H9 (cell line): ENCODE measurements around the gene DNAAF2. TPM values are rescaled to one million over a fixed set of nuclear protein-coding genes. Genes with fewer than 3 reads are reported as not detected.

Source experiments
- DNase-seq: peaks from one replicate; pipeline ENCODE4 v3.0.0-alpha.2; 2017
- H2AFZ ChIP-seq: one replicate; pipeline ENCODE4 v1.6.1; 2013; ENCODE audit warnings: mild to moderate bottlenecking, low read length, control low read depth, moderate library complexity
- H2AK5ac ChIP-seq: 2 replicates; pipeline ENCODE4 v1.6.1; 2013; ENCODE audit warnings: low read length, control low read depth, mixed read lengths; ENCODE audit not compliant: insufficient read length
- H2BK120ac ChIP-seq: one replicate; pipeline ENCODE4 v1.6.1; 2013; ENCODE audit warnings: low read depth, mild to moderate bottlenecking, low read length, control low read depth, inconsistent platforms; ENCODE audit not compliant: poor library complexity, severe bottlenecking
- H2BK12ac ChIP-seq: 2 replicates; pipeline ENCODE4 v1.6.1; 2013; ENCODE audit warnings: low read length, control low read depth, mixed read lengths, low read depth; ENCODE audit not compliant: insufficient read length
- H2BK15ac ChIP-seq: 2 replicates; pipeline ENCODE4 v1.6.1; 2013; ENCODE audit warnings: low read depth, low read length, control low read depth
- H2BK20ac ChIP-seq: one replicate; pipeline ENCODE4 v1.6.1; 2013; ENCODE audit warnings: low read depth, mild to moderate bottlenecking, low read length, control low read depth, inconsistent platforms; ENCODE audit not compliant: poor library complexity, severe bottlenecking
- H2BK5ac ChIP-seq: 2 replicates; pipeline ENCODE4 v1.6.1; 2013; ENCODE audit warnings: low read length, control low read depth, mixed read lengths; ENCODE audit not compliant: insufficient read length
- H3K14ac ChIP-seq: 2 replicates; pipeline ENCODE4 v1.6.1; 2013; ENCODE audit warnings: low read length, control low read depth; ENCODE audit not compliant: insufficient read depth
- H3K18ac ChIP-seq: 2 replicates; pipeline ENCODE4 v1.6.1; 2013; ENCODE audit warnings: low read depth, mild to moderate bottlenecking, mixed read lengths, low read length, control low read depth; ENCODE audit not compliant: insufficient read length
- H3K23ac ChIP-seq: 2 replicates; pipeline ENCODE4 v1.6.1; 2013; ENCODE audit warnings: low read length, control low read depth, mixed read lengths, low read depth; ENCODE audit not compliant: insufficient read length
- H3K23me2 ChIP-seq: 2 replicates; pipeline ENCODE4 v1.6.1; 2013; ENCODE audit warnings: low read depth, mild to moderate bottlenecking, mixed read lengths, low read length, control low read depth; ENCODE audit not compliant: insufficient read length, poor library complexity, severe bottlenecking
- H3K27ac ChIP-seq: 2 replicates; pipeline ENCODE4 v1.5.1; 2013; ENCODE audit warnings: low read length, control low read depth, mixed read lengths, low read depth; ENCODE audit not compliant: insufficient read length
- H3K27me3 ChIP-seq: 2 replicates; pipeline ENCODE4 v1.6.1; 2013; ENCODE audit warnings: low read length, control low read depth, inconsistent platforms; ENCODE audit not compliant: insufficient read depth
- H3K4ac ChIP-seq: 2 replicates; pipeline ENCODE4 v1.6.1; 2013; ENCODE audit warnings: low read depth, mild to moderate bottlenecking, control low read depth, inconsistent platforms, low read length, moderate library complexity
- H3K4me1 ChIP-seq: 2 replicates; pipeline ENCODE4 v1.6.1; 2013; ENCODE audit warnings: low read length, control low read depth, inconsistent platforms; ENCODE audit not compliant: insufficient read depth
- H3K4me2 ChIP-seq: 2 replicates; pipeline ENCODE4 v1.6.1; 2013; ENCODE audit warnings: low read length, control low read depth, mixed read lengths; ENCODE audit not compliant: insufficient read length, insufficient read depth
- H3K56ac ChIP-seq: 2 replicates; pipeline ENCODE4 v1.6.1; 2013; ENCODE audit warnings: low read depth, mild to moderate bottlenecking, mixed read lengths, low read length, control low read depth; ENCODE audit not compliant: insufficient read length
- H3K79me1 ChIP-seq: 2 replicates; pipeline ENCODE4 v1.6.1; 2013; ENCODE audit warnings: low read depth, mild to moderate bottlenecking, moderate library complexity, low read length, control low read depth, inconsistent platforms; ENCODE audit not compliant: insufficient read depth, poor library complexity, severe bottlenecking
- H3K79me2 ChIP-seq: 2 replicates; pipeline ENCODE4 v1.6.1; 2013; ENCODE audit warnings: low read length, control low read depth, inconsistent platforms; ENCODE audit not compliant: insufficient read depth
- H3K9ac ChIP-seq: 2 replicates; pipeline ENCODE4 v1.6.1; 2013; ENCODE audit warnings: low read length, control low read depth, mixed read lengths; ENCODE audit not compliant: insufficient read length; ENCODE audit errors: extremely low read depth
- H3K9me3 ChIP-seq: one replicate; pipeline ENCODE4 v1.6.1; 2013; ENCODE audit warnings: low read depth, low read length, inconsistent platforms; ENCODE audit not compliant: control insufficient read depth
- H3T11ph ChIP-seq: one replicate; pipeline ENCODE4 v1.6.1; 2013; ENCODE audit warnings: mild to moderate bottlenecking, low read length, control low read depth, inconsistent platforms
- H4K20me1 ChIP-seq: one replicate; pipeline ENCODE4 v1.6.1; 2013; ENCODE audit not compliant: control insufficient read depth, insufficient read length, insufficient read depth
- H4K5ac ChIP-seq: 2 replicates; pipeline ENCODE4 v1.6.1; 2013; ENCODE audit warnings: low read depth, mild to moderate bottlenecking, mixed read lengths, low read length, control low read depth; ENCODE audit not compliant: insufficient read length
- H4K8ac ChIP-seq: replicated peaks from 2 replicates; pipeline ENCODE4 v1.6.1; 2013; ENCODE audit warnings: low read length, control low read depth, mixed read lengths, low read depth; ENCODE audit not compliant: insufficient read length
- H4K91ac ChIP-seq: 2 replicates; pipeline ENCODE4 v1.6.1; 2013; ENCODE audit warnings: low read depth, mild to moderate bottlenecking, moderate library complexity, mixed read lengths, low read length, control low read depth; ENCODE audit not compliant: insufficient read length
- H3K27ac Mint-ChIP-seq, 3 experiments: 2 replicates in 2 of 3; 3 replicates in 1 of 3; pipeline ENCODE4 v1.8.0; 2020 to 2021; ENCODE audit warnings: mixed read lengths in 3 of 3, mild to moderate bottlenecking in 1 of 3, moderate library complexity in 1 of 3
- H3K27me3 Mint-ChIP-seq: 2 replicates; pipeline ENCODE4 v1.8.0; 2021; ENCODE audit warnings: low read depth, mild to moderate bottlenecking, moderate library complexity, mixed read lengths
- H3K36me3 Mint-ChIP-seq, 3 experiments: 2 replicates in 2 of 3; 3 replicates in 1 of 3; pipeline ENCODE4 v1.8.0; 2020 to 2021; ENCODE audit warnings: low read depth in 3 of 3, mixed read lengths in 3 of 3; ENCODE audit not compliant: insufficient read depth in 1 of 3
- H3K4me1 Mint-ChIP-seq, 2 experiments: 2 replicates each; pipeline ENCODE4 v1.8.0; 2020; ENCODE audit warnings: mixed read lengths in 2 of 2
- H3K4me3 Mint-ChIP-seq, 2 experiments: 2 replicates in 1 of 2; 3 replicates in 1 of 2; pipeline ENCODE4 v1.8.0; 2020 to 2021; ENCODE audit warnings: mild to moderate bottlenecking in 2 of 2, mixed read lengths in 2 of 2, moderate library complexity in 1 of 2
- H3K9me3 Mint-ChIP-seq, 2 experiments: 2 replicates in 1 of 2; 3 replicates in 1 of 2; pipeline ENCODE4 v1.8.0; 2020; ENCODE audit warnings: mild to moderate bottlenecking in 2 of 2, mixed read lengths in 2 of 2, moderate library complexity in 1 of 2
- CTCF ChIP-seq: fragments of 200-600 bp; sonication (generic); conservative IDR thresholded peaks from 3 replicates; pipeline ENCODE4 v1.8.0; 2021; ENCODE audit warnings: antibody characterized with exemption, mild to moderate bottlenecking
- WGBS: extraction: QIAGEN DNeasy Blood & Tissue Kit; methylation state at CpG from one replicate; pipeline ENCODE4 v1.1.7; 2013; ENCODE audit warnings: missing lambda C conversion rate, low lambda C conversion rate, mixed read lengths; ENCODE audit not compliant: insufficient read length; ENCODE audit errors: extremely low coverage; 5-methylcytosine and 5-hydroxymethylcytosine counted together
- total RNA-seq: library from RNA; stranded (reverse); gene quantifications from 2 replicates; pipeline ENCODE4 v1.2.1, GENCODE V29; 2021

The DNAAF2 gene
- total RNA-seq, 1 experiment from 2014 or later: 26.3 TPM

- no peak overlapping the region for H2AFZ ChIP-seq
- TF ChIP-seq CTCF: no peak
- no peak overlapping the region for H4K8ac ChIP-seq
- H3K4me1 Mint-ChIP-seq: no peaks in the 10 kb centered on the region
- H2BK120ac ChIP-seq: no peak overlapping the region
- H3K79me2 ChIP-seq: no peaks in the 10 kb centered on the region
- no peaks in the 10 kb centered on the region for H3K23me2 ChIP-seq
- no peak overlapping the region for H2BK20ac ChIP-seq
- H3K14ac ChIP-seq: no peak overlapping the region
- H2BK12ac ChIP-seq: no peak overlapping the region
- no peak overlapping the region for H3K27ac ChIP-seq
- no peak overlapping the region for H3K23ac ChIP-seq
- H3K56ac ChIP-seq: no peak overlapping the region
- H3K27me3 ChIP-seq: no peaks in the 10 kb centered on the region
- H4K5ac ChIP-seq: no peak overlapping the region
- H3K79me1 ChIP-seq: no peaks in the 10 kb centered on the region
- peaks cover 24 to 69% (median 68%) of the 10 kb centered on the region in 3 experiments for H3K36me3 Mint-ChIP-seq
- H2BK5ac ChIP-seq: no peak overlapping the region
- no peak overlapping the region for H3K9ac ChIP-seq
- H3K9me3 ChIP-seq: no peaks in the 10 kb centered on the region
- H4K20me1 ChIP-seq: no peaks in the 10 kb centered on the region
- no CpG with 5 or more reads among the region's 2 CpGs for WGBS
- H3K4me2 ChIP-seq: no peak overlapping the region
- H3K4ac ChIP-seq: no peak overlapping the region
- DNase-seq: no peak
- H2AK5ac ChIP-seq: no peak overlapping the region
- no peaks in the 10 kb centered on the region for H3K9me3 Mint-ChIP-seq
- no peaks in the 10 kb centered on the region for H3K4me1 ChIP-seq
- no peak overlapping the region for H3T11ph ChIP-seq
- no peak overlapping the region for H3K27ac Mint-ChIP-seq
- no peaks in the 10 kb centered on the region for H3K27me3 Mint-ChIP-seq
- H4K91ac ChIP-seq: no peak overlapping the region
- no peak overlapping the region for H2BK15ac ChIP-seq
- H3K18ac ChIP-seq: no peak overlapping the region
- H3K4me3 Mint-ChIP-seq: no peak overlapping the region
These were observed 44.2 kb upstream of the DNAAF2 start for GRCh38 chr14:49679271-49679670.
